RWPE1 (cell line): ENCODE data around the gene PCED1B.

Experiments used
- CTCF ChIA-PET: fragments of 350-600 bp; sonication (Branson Sonifier 250); formaldehyde crosslinking; extraction: SDS; loops from one replicate; lab custom pipeline; 2021; lab: Yijun Ruan, JAX
- POLR2A ChIA-PET: fragments of 400-600 bp; formaldehyde crosslinking; extraction: SDS; loops from one replicate; lab custom pipeline; 2020; ENCODE audit warnings: antibody characterized with exemption; ENCODE audit not compliant: low non-redundant PET; lab: Yijun Ruan, JAX
- DNase-seq: peaks from one replicate; pipeline ENCODE4 v3.0.0; 2012; ENCODE audit warnings: low spot score
- H3K27ac ChIP-seq: fragments of 450-650 bp; 2 replicates; pipeline ENCODE4 v1.5.1; 2017
- CTCF ChIP-seq: fragments of 450-650 bp; conservative IDR thresholded peaks from 2 replicates; pipeline ENCODE4 v1.5.1; 2017; ENCODE audit warnings: low read depth, mild to moderate bottlenecking

PCED1B gene

GRCh38 chr12:47245623-47246022 lies 166.2 kb downstream of the PCED1B start:
- CTCF ChIA-PET, result no interaction called here
- DNase-seq, result no peak
- POLR2A ChIA-PET, result no interaction called here
- no peak for TF ChIP-seq CTCF
- no peak overlapping the region for H3K27ac ChIP-seq

GRCh38 chr12:47247418-47247817 lies 168.0 kb downstream of the PCED1B start:
- ChIA-PET CTCF (no interaction called here), POLR2A (no interaction called here)
- no peak for TF ChIP-seq CTCF
- DNase-seq, result no peak
- H3K27ac ChIP-seq, result peak overlapping the region; percentile 21

GRCh38 chr12:47249082-47249481 lies 169.7 kb downstream of the PCED1B start:
- CTCF ChIA-PET, result interaction anchor here (0.6 kb wide), 1 partner anchor 73 kb away, joined by 3 read pairs; no protein-coding TSS in a partner anchor
- peak; percentile 22 for DNase-seq
- H3K27ac ChIP-seq, result peak overlapping the region; percentile 88
- POLR2A ChIA-PET, result no interaction called here
- TF ChIP-seq CTCF, result no peak

- no peak for TF ChIP-seq CTCF
- CTCF ChIA-PET, result no interaction called here
- no peak for DNase-seq
- POLR2A ChIA-PET, result interaction anchor here (0.6 kb wide), 1 partner anchor 508 kb away, joined by 6 read pairs; no protein-coding TSS in a partner anchor
- H3K27ac ChIP-seq, result peak overlapping the region; percentile 88
Measured at GRCh38 chr12:47249719-47250357, 170.4 kb downstream of the PCED1B start.

GRCh38 chr12:47251919-47252318 lies 172.5 kb downstream of the PCED1B start:
- POLR2A ChIA-PET, result no interaction called here
- CTCF ChIA-PET, result no interaction called here
- H3K27ac ChIP-seq, result no peak overlapping the region
- no peak for DNase-seq
- TF ChIP-seq CTCF, result no peak

GRCh38 chr12:47264951-47265350 lies 185.5 kb downstream of the PCED1B start:
- TF ChIP-seq CTCF, result no peak

More at GRCh38 chr12:47264951-47265350, 185.5 kb downstream of the PCED1B start:
- no peak for DNase-seq
- ChIA-PET POLR2A (no interaction called here), CTCF (no interaction called here)
- H3K27ac ChIP-seq, result peak overlapping the region; percentile 2; the same call in 1 of the 2 replicates
